HepG2 (cell line): Measurements from ENCODE around the gene PDGFRB. TPM values are rescaled to one million over a fixed set of nuclear protein-coding genes. Genes with fewer than 3 reads are reported as not detected.

Experiments used
- ATAC-seq: fragments of 200-7000 bp; cut with Tn5 transposase; 3 replicates; pipeline ENCODE4 v1.9.1; 2020; ENCODE audit warnings: mild to moderate bottlenecking, moderate library complexity
- BruUV-seq: library from RNA; stranded (reverse); fragments of 400-500 nt; replicated peaks from 2 replicates; lab custom pipeline; 2021; lab: Mats Ljungman, UMichigan
- CTCF ChIA-PET: fragments of 300-600 bp; formaldehyde crosslinking; extraction: SDS; loops from one replicate; lab custom pipeline; 2021; ENCODE audit warnings: low total read pairs, inconsistent platforms, low intra/inter-chr PET ratio; lab: Yijun Ruan, JAX
- POLR2A ChIA-PET: fragments of 350-600 bp; sonication (Branson Sonifier 250); formaldehyde crosslinking; loops from one replicate; lab custom pipeline; 2020; ENCODE audit warnings: antibody characterized with exemption, inconsistent platforms; lab: Yijun Ruan, JAX
- DNase-seq: peaks from one replicate; pipeline ENCODE4 v3.0.0-alpha.2; 2015; ENCODE audit warnings: low spot score
- FAIRE-seq: peaks from 3 replicates; lab custom pipeline; 2011; peaks lifted over from hg19 to GRCh38; lab: Jason Lieb, UNC
- H2AFZ ChIP-seq: one replicate; pipeline ENCODE4 v1.6.1; 2011; ENCODE audit warnings: low read length, inconsistent platforms
- H3K27ac ChIP-seq: fragments of 300-600 bp; 3 replicates; pipeline ENCODE4 v1.8.0; 2011; ENCODE audit warnings: mixed run types, mild to moderate bottlenecking, mixed read lengths, low read length, inconsistent platforms; ENCODE audit not compliant: insufficient read depth; ENCODE audit errors: extremely low read length
- H3K27me3 ChIP-seq, 2 experiments: fragments of 200-600 bp in 1 of 2; 2 replicates in 1 of 2; 3 replicates in 1 of 2; pipeline versions ENCODE4 v1.6.0 to v1.8.0; 2011; ENCODE audit warnings: low read length in 2 of 2, mild to moderate bottlenecking in 2 of 2, moderate library complexity in 2 of 2, inconsistent platforms in 1 of 2; ENCODE audit not compliant: insufficient read depth in 2 of 2, control insufficient read depth in 1 of 2
- H3K36me3 ChIP-seq, 2 experiments: fragments of 200-600 bp in 1 of 2; replicated peaks in 1 of 2; 2 replicates in 1 of 2; 3 replicates in 1 of 2; pipeline versions ENCODE4 v1.5.1 to v1.8.0; 2011; ENCODE audit warnings: low read length in 2 of 2, inconsistent platforms in 1 of 2; ENCODE audit not compliant: insufficient read depth in 2 of 2, control insufficient read depth in 1 of 2
- H3K4me1 ChIP-seq: 2 replicates; pipeline ENCODE4 v1.5.1; 2012; ENCODE audit warnings: low read length, inconsistent platforms; ENCODE audit not compliant: insufficient read depth
- H3K4me2 ChIP-seq: 2 replicates; pipeline ENCODE4 v1.6.0; 2011; ENCODE audit warnings: low read depth, low read length, inconsistent platforms
- H3K4me3 ChIP-seq, 3 experiments: fragments of 200-600 bp in 1 of 3; sonication (generic), shearing (Covaris generic) in 1 of 3; replicated peaks in 1 of 3; 2 replicates each; pipeline ENCODE4 v1.5.1; 2011 to 2016; ENCODE audit warnings: low read length in 3 of 3, inconsistent platforms in 2 of 3, low read depth in 2 of 3, mild to moderate bottlenecking in 2 of 3, control low read depth in 1 of 3, mixed read lengths in 1 of 3; ENCODE audit not compliant: insufficient read depth in 1 of 3
- H3K79me2 ChIP-seq: one replicate; pipeline ENCODE4 v1.6.1; 2011; ENCODE audit warnings: low read length, inconsistent platforms; ENCODE audit not compliant: insufficient read depth
- H3K9ac ChIP-seq: 2 replicates; pipeline ENCODE4 v1.6.0; 2011; ENCODE audit warnings: mild to moderate bottlenecking, low read depth, low read length, inconsistent platforms; ENCODE audit not compliant: insufficient read depth
- H3K9me3 ChIP-seq: 2 replicates; pipeline ENCODE4 v1.5.1; 2012; ENCODE audit warnings: mild to moderate bottlenecking, low read length
- H4K20me1 ChIP-seq: 2 replicates; pipeline ENCODE4 v1.6.0; 2011; ENCODE audit warnings: inconsistent platforms, mild to moderate bottlenecking, low read length, moderate library complexity; ENCODE audit not compliant: insufficient read depth
- AGO2 ChIP-seq: fragments of 200-400 bp; formaldehyde crosslinking; optimal IDR thresholded peaks from 2 replicates; pipeline ENCODE3; 2017; ENCODE audit warnings: mild to moderate bottlenecking, low read depth, low read length, moderate library complexity
- BCL6 ChIP-seq: IDR thresholded peaks from 2 replicates; pipeline ENCODE4 v1.6.1; 2016; ENCODE audit warnings: missing genetic modification reagents, missing compliant biosample characterization
- MEF2D ChIP-seq: sonication (generic); formaldehyde crosslinking; IDR thresholded peaks from 2 replicates; pipeline ENCODE4 v1.5.1; 2020; ENCODE audit warnings: mild to moderate bottlenecking, missing genetic modification reagents
- SMAD3 ChIP-seq: sonication (generic); formaldehyde crosslinking; IDR thresholded peaks from 2 replicates; pipeline ENCODE4 v1.4.0; 2020; ENCODE audit warnings: missing genetic modification reagents
- SOX13 ChIP-seq, 3 experiments: fragments of 450-650 bp in 1 of 3; sonication (generic) in 1 of 3; formaldehyde crosslinking in 1 of 3; IDR thresholded peaks in 2 of 3; conservative IDR thresholded peaks in 1 of 3; 2 replicates each; pipeline versions ENCODE4 v1.5.0 to v1.6.1; 2016 to 2020; ENCODE audit warnings: antibody characterized with exemption in 1 of 3, mild to moderate bottlenecking in 1 of 3, missing compliant biosample characterization in 1 of 3, missing genetic modification reagents in 1 of 3, moderate library complexity in 1 of 3
- ZFP82 ChIP-seq: sonication (generic); formaldehyde crosslinking; IDR thresholded peaks from 2 replicates; pipeline ENCODE4 v1.5.1; 2020; ENCODE audit warnings: mild to moderate bottlenecking, missing genetic modification reagents, borderline replicate concordance
- ZNF737 ChIP-seq: sonication (generic); formaldehyde crosslinking; IDR thresholded peaks from 2 replicates; pipeline ENCODE4 v1.5.0; 2020; ENCODE audit warnings: missing genetic modification reagents, mild to moderate bottlenecking, borderline replicate concordance
- ZNF891 ChIP-seq: sonication (generic); formaldehyde crosslinking; IDR thresholded peaks from 2 replicates; pipeline ENCODE4 v1.5.0; 2020; ENCODE audit warnings: mild to moderate bottlenecking, missing genetic modification reagents
- WGBS: methylation state at CpG from one replicate; pipeline ENCODE4 v1.1.6; 2017; ENCODE audit warnings: low lambda C conversion rate; 5-methylcytosine and 5-hydroxymethylcytosine counted together
- in situ Hi-C: cut with HindIII; loops from 2 replicates; pipeline ENCODE4 v1.10.0; 2017; ENCODE audit warnings: low pct_unique_long_range_greater_than_20kb; ENCODE audit not compliant: extremely low pct_ligation_motif_present
- intact Hi-C: fragments of 100-400 bp; cut with micrococcal nuclease; formaldehyde crosslinking; loops from one replicate; pipeline ENCODE4 v1.10.0; 2022; ENCODE audit not compliant: unreplicated experiment
- polyA plus RNA-seq, 8 experiments: library from polyadenylated mRNA; depleted of rRNA in 3 of 8; stranded (reverse) in 7 of 8; unstranded in 1 of 8; fragments of >200 nt; fragmentation: Illumina TruSeq in 4 of 8; extraction: Trizol in 4 of 8; gene quantifications; 2 replicates each; pipeline versions ENCODE4 v1.2.1 to v1.2.3, GENCODE V29; 2011 to 2016; ENCODE audit warnings: low read depth in 4 of 8, missing spikeins in 1 of 8, mixed read lengths in 1 of 8; ENCODE audit not compliant: insufficient read depth in 1 of 8
- total RNA-seq, 5 experiments: library from RNA; depleted of rRNA; stranded (reverse); fragments of >200 nt; fragmentation: Illumina TruSeq; extraction: Trizol; gene quantifications; 2 replicates each; pipeline ENCODE4 v1.2.3, GENCODE V29; 2016; ENCODE audit warnings: low read depth in 1 of 5
- TF ChIP-seq, protein P1 (sequence below): sonication (generic); formaldehyde crosslinking; IDR thresholded peaks from 2 replicates; pipeline ENCODE4 v1.4.0; 2020; ENCODE audit warnings: missing genetic modification reagents, borderline replicate concordance

PDGFRB gene
- total and polyA plus RNA-seq, 2 of the 13 experiments (the other 11 are each of a cell fraction or from before 2014, with no cell fraction given): 4.0 to 21.0 TPM

DNA sequence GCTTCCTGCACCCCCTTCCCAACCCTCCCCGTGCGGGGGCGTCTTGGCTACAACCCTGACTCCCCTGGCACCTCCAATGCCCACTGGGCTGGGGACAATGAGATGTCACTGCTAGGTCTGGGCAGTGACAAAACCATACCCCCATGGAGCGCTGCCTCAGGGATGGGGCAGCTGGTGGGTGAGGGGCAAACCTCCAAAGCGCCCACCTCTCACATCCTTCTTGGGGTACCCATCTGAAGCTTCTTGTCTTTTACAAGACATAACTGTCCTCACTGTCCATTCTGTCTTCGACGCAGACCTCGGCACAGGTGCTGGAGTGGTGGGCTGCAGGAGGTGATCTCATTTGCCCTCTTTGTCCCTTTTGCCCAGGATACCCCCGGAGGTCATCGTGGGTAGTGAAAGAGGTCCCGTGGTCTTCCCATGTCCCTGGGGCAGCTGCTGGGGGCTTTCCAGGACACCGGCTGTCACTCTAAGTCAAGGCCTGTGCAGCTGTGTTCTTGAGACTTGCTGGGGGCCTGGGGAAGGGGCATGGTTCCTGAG lies 41.5 kb downstream of the PDGFRB start (continued):
- TF ChIP-seq, protein P1, sequence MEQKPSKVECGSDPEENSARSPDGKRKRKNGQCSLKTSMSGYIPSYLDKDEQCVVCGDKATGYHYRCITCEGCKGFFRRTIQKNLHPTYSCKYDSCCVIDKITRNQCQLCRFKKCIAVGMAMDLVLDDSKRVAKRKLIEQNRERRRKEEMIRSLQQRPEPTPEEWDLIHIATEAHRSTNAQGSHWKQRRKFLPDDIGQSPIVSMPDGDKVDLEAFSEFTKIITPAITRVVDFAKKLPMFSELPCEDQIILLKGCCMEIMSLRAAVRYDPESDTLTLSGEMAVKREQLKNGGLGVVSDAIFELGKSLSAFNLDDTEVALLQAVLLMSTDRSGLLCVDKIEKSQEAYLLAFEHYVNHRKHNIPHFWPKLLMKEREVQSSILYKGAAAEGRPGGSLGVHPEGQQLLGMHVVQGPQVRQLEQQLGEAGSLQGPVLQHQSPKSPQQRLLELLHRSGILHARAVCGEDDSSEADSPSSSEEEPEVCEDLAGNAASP (CRISPR knock-in tag): no peak
- TF ChIP-seq SOX13 (IDR thresholded peaks at IDR 0.05) (no peak), SOX13 (CRISPR knock-in tag; conservative IDR thresholded peaks at IDR 0.05 in 1 of 2, IDR thresholded peaks at IDR 0.05 in 1 of 2) (no peak), SMAD3 (no peak), BCL6 (CRISPR knock-in tag) (no peak), ZNF891 (no peak), AGO2 (no peak), ZNF737 (no peak), ZFP82 (CRISPR knock-in tag) (no peak)

DNA sequence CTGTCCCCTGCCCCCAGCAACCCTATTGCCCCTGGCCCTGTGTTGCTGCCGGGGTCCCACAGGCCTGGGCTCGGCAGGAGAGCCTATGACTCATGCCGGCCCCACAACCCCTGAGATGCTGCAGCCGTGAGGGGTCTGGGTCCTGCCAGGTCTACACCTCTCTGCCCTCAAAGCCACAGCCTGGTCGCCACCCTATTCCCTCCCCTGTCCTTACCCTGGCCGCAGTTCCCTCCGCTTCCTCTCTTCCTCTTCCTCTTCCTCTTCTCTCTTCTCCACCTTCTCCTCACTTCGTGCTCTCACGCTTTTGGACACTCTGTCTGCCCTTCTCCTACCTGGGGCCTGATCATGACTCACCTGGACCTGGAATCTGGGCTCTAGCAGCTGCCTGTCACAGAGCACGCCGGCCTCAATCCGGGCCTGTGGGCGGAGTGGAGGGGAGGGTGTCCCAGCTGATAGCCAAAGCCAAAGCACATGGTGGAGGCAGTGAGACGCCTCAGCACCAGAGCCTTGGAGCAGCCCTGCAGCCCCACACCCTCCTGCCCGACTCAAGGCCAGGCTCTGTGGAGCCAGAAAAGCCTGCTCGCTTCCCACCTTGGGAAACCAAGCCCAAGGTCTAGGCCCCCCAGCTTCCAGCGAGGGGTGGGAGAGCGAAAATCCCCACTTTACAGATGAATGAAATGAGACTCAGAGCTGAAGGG lies 42.4 kb downstream of the PDGFRB start:
- no peak for TF ChIP-seq MEF2D (CRISPR knock-in tag)
- TF ChIP-seq, all 625 proteins: peak for 0
- Histone ChIP-seq H3K4me1 (no peaks in the 10 kb centered on the region), H3K36me3 (no peaks in the 10 kb centered on the region), H3K9ac (no peak overlapping the region), H3K27ac (no peak overlapping the region), H3K4me2 (no peak overlapping the region), H3K9me3 (no peaks in the 10 kb centered on the region), H3K4me3 (no peak overlapping the region), H2AFZ (no peak overlapping the region), H4K20me1 (no peaks in the 10 kb centered on the region), H3K27me3 (peaks cover 2 to 22% of the 10 kb centered on the region in 2 experiments; a peak in 2 of 5 replicates), H3K79me2 (no peaks in the 10 kb centered on the region)
- CTCF ChIA-PET: no interaction called here
- FAIRE-seq (no peak), DNase-seq (no peak), ATAC-seq (peak; percentile 32)
- no TSS peak for BruUV-seq
- intact Hi-C loops (no loop called here), in situ Hi-C loops (no loop called here)
- 40% methylated on average over 14 of the region's 18 CpGs for WGBS
- POLR2A ChIA-PET: no interaction called here
